GM21529 (cell line): ENCODE measurements around the gene KIAA1549.
"Not testable (repeated sequence)": the region's sequence is repeated elsewhere in the genome, so short reads cannot be mapped to it uniquely, and the experiment has no call there.

Experiments
- ATAC-seq: cut with Tn5 transposase; IDR thresholded peaks from one replicate; pipeline ENCODE4 v1.9.1; 2021; ENCODE audit not compliant: unreplicated experiment

The KIAA1549 gene

GRCh38 chr7:138981332-138982203 lies at the start of gene KIAA1549:
Gene KIAA1549 (minus strand): TSS chr7:138981389. CDS start chr7:138981269, 120 bp downstream.
- peak; percentile 88 for ATAC-seq

GRCh38 chr7:139029353-139029752 lies 48.2 kb upstream of the KIAA1549 start:
- no peak for ATAC-seq

GRCh38 chr7:139026551-139026950 lies 45.4 kb upstream of the KIAA1549 start:
- ATAC-seq: no peak

- ATAC-seq: not testable (repeated sequence)
Observed at GRCh38 chr7:139025861-139026260, 44.7 kb upstream of the KIAA1549 start.

- no peak for ATAC-seq
Observed at GRCh38 chr7:139023076-139023475, 41.9 kb upstream of the KIAA1549 start.

- ATAC-seq: no peak
Observed at GRCh38 chr7:139022286-139022685, 41.1 kb upstream of the KIAA1549 start.

- no peak for ATAC-seq
Observed at GRCh38 chr7:139018910-139019309, 37.7 kb upstream of the KIAA1549 start.

GRCh38 chr7:139016931-139017511 lies 35.8 kb upstream of the KIAA1549 start:
- ATAC-seq: peak; percentile 94

- no peak for ATAC-seq
Observed at GRCh38 chr7:139011373-139011772, 30.2 kb upstream of the KIAA1549 start.

GRCh38 chr7:139004321-139005090 lies 23.3 kb upstream of the KIAA1549 start:
- ATAC-seq: no peak

- no peak for ATAC-seq
Observed at GRCh38 chr7:138999414-138999813, 18.2 kb upstream of the KIAA1549 start.

- no peak for ATAC-seq
Observed at GRCh38 chr7:138992052-138992531, 10.9 kb upstream of the KIAA1549 start.

GRCh38 chr7:138987686-138988085 lies 6.5 kb upstream of the KIAA1549 start:
- no peak for ATAC-seq

- no peak for ATAC-seq
Observed at GRCh38 chr7:138982204-138982623, 1.0 kb upstream of the KIAA1549 start.

GRCh38 chr7:138980563-138981291 lies 462 bp downstream of the KIAA1549 start:
- peak; percentile 47 for ATAC-seq

GRCh38 chr7:138979988-138980562 lies 1.1 kb downstream of the KIAA1549 start:
- no peak for ATAC-seq

- ATAC-seq: peak; percentile 33
Observed at GRCh38 chr7:138979226-138979979, 1.8 kb downstream of the KIAA1549 start.

GRCh38 chr7:138978541-138979184 lies 2.5 kb downstream of the KIAA1549 start:
- ATAC-seq: no peak

GRCh38 chr7:138976161-138976560 lies 5.0 kb downstream of the KIAA1549 start:
- ATAC-seq: not testable (repeated sequence)
